Activated B cell treated with CpG ODN at 0.5 μM for 24 hours (primary cell): ENCODE results near the gene SLC6A12. TPM values are rescaled to one million over a fixed set of nuclear protein-coding genes. Genes with fewer than 3 reads are reported as not detected.

ENCODE experiments used
- ATAC-seq: fragments of 200-7000 bp; cut with Tn5 transposase; one replicate; pipeline ENCODE4 v1.10.0; 2021; ENCODE audit warnings: low read depth, mild to moderate bottlenecking, moderate library complexity
- CTCF ChIA-PET: fragments of 350-600 bp; sonication (Branson Sonifier 250); formaldehyde crosslinking; loops from one replicate; lab custom pipeline; 2021; ENCODE audit warnings: antibody characterized with exemption; lab: Charles Lee
- POLR2A ChIA-PET: fragments of 350-600 bp; sonication (Branson Sonifier 250); formaldehyde crosslinking; loops from one replicate; lab custom pipeline; 2021; ENCODE audit warnings: antibody characterized with exemption; lab: Charles Lee
- DNase-seq: peaks from one replicate; pipeline ENCODE4 v3.0.0; 2022
- H3K27ac Mint-ChIP-seq: one replicate; pipeline ENCODE4 v1.8.0; 2020; ENCODE audit warnings: mixed read lengths
- H3K27me3 Mint-ChIP-seq: one replicate; pipeline ENCODE4 v1.8.0; 2021; ENCODE audit warnings: mixed read lengths
- H3K36me3 Mint-ChIP-seq: one replicate; pipeline ENCODE4 v1.8.0; 2021; ENCODE audit warnings: low read depth, mixed read lengths
- H3K4me1 Mint-ChIP-seq: one replicate; pipeline ENCODE4 v1.8.0; 2021; ENCODE audit warnings: mixed read lengths
- H3K4me3 Mint-ChIP-seq: one replicate; pipeline ENCODE4 v1.8.0; 2020; ENCODE audit warnings: mild to moderate bottlenecking, mixed read lengths
- H3K9me3 Mint-ChIP-seq: one replicate; pipeline ENCODE4 v1.8.0; 2020; ENCODE audit warnings: mixed read lengths
- CTCF ChIP-seq: fragments of 200-600 bp; IDR thresholded peaks from one replicate; pipeline ENCODE4 v1.8.0; 2022; ENCODE audit warnings: antibody characterized with exemption, mild to moderate bottlenecking
- intact Hi-C: fragments of 100-400 bp; cut with micrococcal nuclease; formaldehyde crosslinking; loops from one replicate; pipeline ENCODE4 v1.15.1; 2024
- total RNA-seq: library from RNA; stranded (reverse); gene quantifications from 2 replicates; pipeline ENCODE4 v1.2.3, GENCODE V29; 2022

The SLC6A12 gene
- total RNA-seq, 1 donor from 2014 or later: not detected

- intact Hi-C loops: no loop called here
- Mint-ChIP-seq H3K4me3 (no peak overlapping the region), H3K9me3 (no peaks in the 10 kb centered on the region), H3K4me1 (no peaks in the 10 kb centered on the region), H3K36me3 (no peaks in the 10 kb centered on the region), H3K27me3 (peaks cover 12% of the 10 kb centered on the region), H3K27ac (no peak overlapping the region)
- ATAC-seq (no peak), DNase-seq (no peak)
- POLR2A ChIA-PET: no interaction called here
- CTCF ChIA-PET: no interaction called here
- no peak for TF ChIP-seq CTCF
Observed at GRCh38 chr12:166425-167075, 47.4 kb downstream of the SLC6A12 start.

- CTCF ChIA-PET: no interaction called here
- H3K27ac Mint-ChIP-seq: no peak overlapping the region
Observed at GRCh38 chr12:165862-166368, 48.0 kb downstream of the SLC6A12 start.

GRCh38 chr12:164207-164606, 49.8 kb downstream of the SLC6A12 start:
- Mint-ChIP-seq H3K4me3 (no peak overlapping the region), H3K36me3 (no peaks in the 10 kb centered on the region), H3K27me3 (peaks cover 4% of the 10 kb centered on the region), H3K9me3 (no peaks in the 10 kb centered on the region), H3K4me1 (no peaks in the 10 kb centered on the region), H3K27ac (no peak overlapping the region)
- TF ChIP-seq CTCF: no peak
- intact Hi-C loops: no loop called here
- ChIA-PET POLR2A (no interaction called here), CTCF (no interaction called here)
- ATAC-seq (no peak), DNase-seq (no peak)

More at GRCh38 chr12:165862-166368, 48.0 kb downstream of the SLC6A12 start:
- ATAC-seq (no peak), DNase-seq (no peak)
- no peak for TF ChIP-seq CTCF
- intact Hi-C loops: no loop called here
- Mint-ChIP-seq H3K4me1 (no peaks in the 10 kb centered on the region), H3K9me3 (no peaks in the 10 kb centered on the region), H3K27me3 (peaks cover 12% of the 10 kb centered on the region), H3K36me3 (no peaks in the 10 kb centered on the region), H3K4me3 (no peak overlapping the region)
- POLR2A ChIA-PET: no interaction called here

GRCh38 chr12:163406-163986, 50.5 kb downstream of the SLC6A12 start:
- ChIA-PET CTCF (no interaction called here), POLR2A (no interaction called here)
- H3K4me1 Mint-ChIP-seq: no peaks in the 10 kb centered on the region
- intact Hi-C loops: no loop called here
- no peak for TF ChIP-seq CTCF
- ATAC-seq (no peak), DNase-seq (no peak)
- H3K27me3 Mint-ChIP-seq: peaks cover under 1% of the 10 kb centered on the region
- no peak overlapping the region for H3K27ac Mint-ChIP-seq
- no peak overlapping the region for H3K4me3 Mint-ChIP-seq
- no peaks in the 10 kb centered on the region for H3K36me3 Mint-ChIP-seq
- H3K9me3 Mint-ChIP-seq: no peaks in the 10 kb centered on the region

- no peak for TF ChIP-seq CTCF
- Mint-ChIP-seq H3K9me3 (no peaks in the 10 kb centered on the region), H3K27ac (no peak overlapping the region), H3K27me3 (no peaks in the 10 kb centered on the region), H3K4me3 (no peak overlapping the region), H3K36me3 (no peaks in the 10 kb centered on the region), H3K4me1 (no peaks in the 10 kb centered on the region)
- intact Hi-C loops: no loop called here
- no peak for ATAC-seq
- ChIA-PET CTCF (no interaction called here), POLR2A (no interaction called here)
- DNase-seq: no peak
Observed at GRCh38 chr12:162467-163307, 51.3 kb downstream of the SLC6A12 start.
